Fibroblast of skin of right quadriceps (primary cell): ENCODE results near the gene MRC1.

Experiments
- DNase-seq: peaks from one replicate; pipeline ENCODE4 v3.0.0-alpha.2; 2013

Gene MRC1

GRCh38 chr10:17848646-17849045, 39.5 kb downstream of the MRC1 start:
- no peak for DNase-seq

GRCh38 chr10:17850501-17850900, 41.4 kb downstream of the MRC1 start:
- no peak for DNase-seq

GRCh38 chr10:17851611-17852010, 42.5 kb downstream of the MRC1 start:
- DNase-seq, result no peak

- no peak for DNase-seq
These were observed 45.0 kb downstream of the MRC1 start for GRCh38 chr10:17854044-17854652.

- no peak for DNase-seq
These were observed 47.9 kb downstream of the MRC1 start for GRCh38 chr10:17857040-17857439.

- no peak for DNase-seq
These were observed 50.5 kb downstream of the MRC1 start for GRCh38 chr10:17859492-17860156.

- no peak for DNase-seq
These were observed 52.6 kb downstream of the MRC1 start for GRCh38 chr10:17861760-17862159.

- peak; percentile 9 for DNase-seq
These were observed 56.2 kb downstream of the MRC1 start for GRCh38 chr10:17865351-17865750.

GRCh38 chr10:17866346-17866745, 57.2 kb downstream of the MRC1 start:
- DNase-seq, result no peak

GRCh38 chr10:17867056-17867455, 57.9 kb downstream of the MRC1 start:
- no peak for DNase-seq

GRCh38 chr10:17871036-17871435, 61.9 kb downstream of the MRC1 start:
- no peak for DNase-seq

GRCh38 chr10:17872191-17873091, 63.3 kb downstream of the MRC1 start:
- peak; percentile 18 for DNase-seq

- DNase-seq, result peak; percentile 30
These were observed 64.8 kb downstream of the MRC1 start for GRCh38 chr10:17873946-17874345.

GRCh38 chr10:17877121-17877520, 68.0 kb downstream of the MRC1 start:
- DNase-seq, result no peak

GRCh38 chr10:17878896-17879295, 69.7 kb downstream of the MRC1 start:
- DNase-seq, result no peak

- DNase-seq, result peak; percentile 68
These were observed 71.5 kb downstream of the MRC1 start for GRCh38 chr10:17880601-17881000.

- DNase-seq, result peak; percentile 2
These were observed 73.4 kb downstream of the MRC1 start for GRCh38 chr10:17882557-17882956.

GRCh38 chr10:17883621-17884020, 74.5 kb downstream of the MRC1 start:
- no peak for DNase-seq

GRCh38 chr10:17888189-17888588, 79.0 kb downstream of the MRC1 start:
- DNase-seq, result no peak

- DNase-seq, result no peak
These were observed 82.3 kb downstream of the MRC1 start for GRCh38 chr10:17891435-17891834.

GRCh38 chr10:17904564-17904963, 95.4 kb downstream of the MRC1 start:
- no peak for DNase-seq

- DNase-seq, result peak; percentile 3
These were observed 96.3 kb downstream of the MRC1 start for GRCh38 chr10:17905491-17905890.

- no peak for DNase-seq
These were observed 96.9 kb downstream of the MRC1 start for GRCh38 chr10:17906002-17906401.

GRCh38 chr10:17907641-17908040, 98.5 kb downstream of the MRC1 start:
- no peak for DNase-seq
